NCI-H187 (cell line): Measurements from ENCODE around the gene LRRC73.
"Not testable (repeated sequence)": the region's sequence is repeated elsewhere in the genome, so short reads cannot be mapped to it uniquely, and the experiment has no call there.

Source experiments
- DNase-seq, 2 experiments: peaks; one replicate each; lab custom pipeline; 2025; lab: John Stamatoyannopoulos, UW

Gene LRRC73

GRCh38 chr6:43510827-43511163, 649 bp upstream of the LRRC73 start:
- no peak for DNase-seq

- DNase-seq = no peak
Measured at GRCh38 chr6:43509142-43509983, 783 bp downstream of the LRRC73 start.

- no peak for DNase-seq
Measured at GRCh38 chr6:43508481-43509141, 1.5 kb downstream of the LRRC73 start.

- DNase-seq = peak; percentile 29 to 46
Measured at GRCh38 chr6:43506667-43507471, 3.3 kb downstream of the LRRC73 start.

- DNase-seq = no peak
Measured at GRCh38 chr6:43506171-43506570, 4.0 kb downstream of the LRRC73 start.

- DNase-seq = no peak
Measured at GRCh38 chr6:43505718-43506117, 4.4 kb downstream of the LRRC73 start.

GRCh38 chr6:43504756-43505593, 5.2 kb downstream of the LRRC73 start:
- no peak for DNase-seq

- no peak for DNase-seq
Measured at GRCh38 chr6:43503443-43503842, 6.7 kb downstream of the LRRC73 start.

- no peak for DNase-seq
Measured at GRCh38 chr6:43502666-43503065, 7.5 kb downstream of the LRRC73 start.

GRCh38 chr6:43500921-43501320, 9.2 kb downstream of the LRRC73 start:
- DNase-seq = no peak

GRCh38 chr6:43499028-43499815, 10.9 kb downstream of the LRRC73 start:
- no peak for DNase-seq

GRCh38 chr6:43498291-43498690, 11.9 kb downstream of the LRRC73 start:
- not testable (repeated sequence) for DNase-seq

GRCh38 chr6:43497689-43498088, 12.5 kb downstream of the LRRC73 start:
- no peak for DNase-seq

- DNase-seq = no peak
Measured at GRCh38 chr6:43497129-43497396, 13.1 kb downstream of the LRRC73 start.

- DNase-seq = no peak
Measured at GRCh38 chr6:43496370-43497128, 13.6 kb downstream of the LRRC73 start.

- no peak for DNase-seq
Measured at GRCh38 chr6:43495409-43495941, 14.7 kb downstream of the LRRC73 start.

GRCh38 chr6:43494766-43495165, 15.4 kb downstream of the LRRC73 start:
- no peak for DNase-seq

- no peak for DNase-seq
Measured at GRCh38 chr6:43494321-43494720, 15.8 kb downstream of the LRRC73 start.

GRCh38 chr6:43493833-43494232, 16.3 kb downstream of the LRRC73 start:
- DNase-seq = no peak

GRCh38 chr6:43493230-43493629, 16.9 kb downstream of the LRRC73 start:
- no peak for DNase-seq
